HG02678 (cell line): ENCODE data around the gene ANKRD29.

ENCODE experiments used
- ATAC-seq: cut with Tn5 transposase; IDR thresholded peaks from one replicate; pipeline ENCODE4 v1.9.1; 2021; ENCODE audit warnings: mild to moderate bottlenecking, moderate library complexity; ENCODE audit not compliant: unreplicated experiment

ANKRD29 gene, protein sequence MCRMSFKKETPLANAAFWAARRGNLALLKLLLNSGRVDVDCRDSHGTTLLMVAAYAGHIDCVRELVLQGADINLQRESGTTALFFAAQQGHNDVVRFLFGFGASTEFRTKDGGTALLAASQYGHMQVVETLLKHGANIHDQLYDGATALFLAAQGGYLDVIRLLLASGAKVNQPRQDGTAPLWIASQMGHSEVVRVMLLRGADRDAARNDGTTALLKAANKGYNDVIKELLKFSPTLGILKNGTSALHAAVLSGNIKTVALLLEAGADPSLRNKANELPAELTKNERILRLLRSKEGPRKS

GRCh38 chr18:23662309-23663263 is at the start of gene ANKRD29:
TSS of gene ANKRD29 (minus strand) at chr18:23662911. CDS start at chr18:23662730, 181 bp downstream.
- ATAC-seq: peak; percentile 53

DNA sequence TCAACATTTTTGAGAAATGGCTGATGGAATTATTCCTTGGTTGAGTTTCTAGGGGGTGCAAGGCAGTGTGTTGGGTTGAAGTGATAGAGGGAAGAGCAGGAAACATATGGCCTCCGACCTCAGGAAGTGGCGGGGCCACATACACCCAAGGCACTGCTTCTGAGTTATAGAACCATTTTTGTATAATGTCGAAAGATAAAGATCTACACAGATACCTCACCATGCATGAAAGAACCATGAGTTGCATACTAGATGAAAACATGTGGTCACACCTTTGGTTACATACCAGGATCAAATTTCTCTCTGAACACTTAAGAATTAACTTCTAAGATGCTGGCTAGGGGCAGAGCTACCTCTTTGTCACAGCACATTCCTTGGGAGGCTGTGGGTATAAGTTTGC is 49.7 kb upstream of the ANKRD29 start:
- ATAC-seq: no peak

- no peak for ATAC-seq
Measured at GRCh38 chr18:23711426-23711825, 48.7 kb upstream of the ANKRD29 start.

DNA sequence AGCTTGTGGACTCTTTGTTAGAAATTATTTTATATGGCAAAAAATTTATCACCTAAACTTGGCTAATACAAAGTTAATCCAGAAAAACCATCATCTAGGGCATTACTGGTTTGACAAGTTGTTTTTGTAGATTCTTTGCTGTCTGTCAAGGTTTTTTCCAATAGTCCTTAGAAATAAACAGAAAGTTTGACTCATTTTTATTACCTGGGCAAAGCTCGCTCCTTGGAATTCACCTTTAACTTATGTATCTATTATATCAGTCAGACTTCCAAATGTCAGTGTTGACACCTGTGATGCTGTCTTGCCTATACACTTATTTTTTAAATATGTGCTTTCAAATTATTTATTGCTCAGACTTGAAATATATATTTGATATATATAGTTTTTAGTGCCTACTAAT is 48.2 kb upstream of the ANKRD29 start:
- no peak for ATAC-seq

DNA sequence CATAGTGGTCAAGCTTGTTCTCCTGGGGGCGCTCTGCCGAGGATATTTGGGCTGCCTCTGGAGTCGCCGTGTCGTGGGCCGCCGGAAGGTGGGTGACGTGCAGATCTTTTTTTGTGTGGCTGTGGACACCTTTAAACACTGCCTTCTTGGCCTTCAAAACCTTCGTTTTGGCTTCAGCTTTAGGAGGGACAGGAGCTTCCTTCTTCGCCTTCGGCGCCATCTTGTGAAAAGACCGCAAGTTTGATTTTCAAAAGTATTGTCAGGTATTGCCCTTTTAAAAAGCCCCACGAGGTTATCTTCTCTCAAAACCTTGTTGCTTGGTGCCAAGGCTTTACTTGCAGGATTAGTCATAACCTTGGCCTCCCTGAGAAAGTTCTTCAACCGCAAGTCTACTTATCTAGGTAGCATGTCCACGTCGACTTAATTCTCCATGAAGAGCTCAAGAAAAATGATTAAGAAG is 47.4 kb upstream of the ANKRD29 start:
- no peak for ATAC-seq

GRCh38 chr18:23706971-23707640 is 44.4 kb upstream of the ANKRD29 start:
- no peak for ATAC-seq

- ATAC-seq: no peak
Measured at GRCh38 chr18:23704806-23705205, 42.1 kb upstream of the ANKRD29 start.

GRCh38 chr18:23703987-23704384 is 41.3 kb upstream of the ANKRD29 start:
- no peak for ATAC-seq

GRCh38 chr18:23703057-23703986 is 40.6 kb upstream of the ANKRD29 start:
- no peak for ATAC-seq

- no peak for ATAC-seq
Measured at GRCh38 chr18:23702606-23703005, 39.9 kb upstream of the ANKRD29 start.

DNA sequence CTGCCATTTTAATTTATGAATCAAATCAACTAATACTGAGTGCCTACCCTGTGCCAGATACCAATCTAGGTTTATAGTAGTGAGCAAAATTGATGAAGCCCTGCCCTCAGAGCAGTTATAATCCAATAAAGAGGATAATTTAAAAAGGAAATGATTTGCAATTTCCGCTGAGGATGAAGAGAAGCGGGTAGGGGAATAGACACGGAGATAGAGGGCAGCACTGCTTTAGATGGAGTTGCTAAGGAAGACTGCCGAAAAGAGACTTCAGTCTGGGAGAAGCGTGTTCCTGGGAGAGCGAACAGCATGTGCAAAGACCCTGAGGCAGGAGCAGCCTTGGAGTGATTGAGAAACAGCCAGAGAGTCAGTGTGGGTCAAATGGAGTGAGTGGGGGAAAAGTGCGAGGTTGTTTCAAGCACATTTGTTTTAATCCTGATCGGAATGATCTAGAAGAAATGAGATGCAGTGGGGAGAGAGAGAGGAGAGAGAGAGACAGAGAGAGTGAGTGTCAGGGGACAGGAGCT is 38.9 kb upstream of the ANKRD29 start:
- ATAC-seq: no peak

DNA sequence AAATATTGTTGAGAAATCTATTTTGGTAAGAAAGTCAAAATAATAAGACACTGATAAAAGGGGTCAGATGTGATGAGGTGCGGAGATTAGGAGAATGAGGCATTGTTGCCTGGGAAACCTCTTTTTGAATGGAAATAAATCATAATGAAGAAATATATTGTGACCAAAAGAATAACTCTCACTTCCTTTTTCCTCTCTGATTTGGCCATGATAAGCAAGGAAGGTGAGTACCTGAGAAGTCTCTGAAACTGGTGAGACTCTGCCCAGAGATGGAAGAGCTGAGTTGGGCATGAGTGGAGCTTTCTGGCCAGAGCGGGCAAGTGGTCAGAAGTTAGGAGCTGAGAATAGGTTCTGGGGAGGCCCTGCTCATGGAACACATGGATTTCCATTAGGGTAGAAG is 38.3 kb upstream of the ANKRD29 start:
- no peak for ATAC-seq

DNA sequence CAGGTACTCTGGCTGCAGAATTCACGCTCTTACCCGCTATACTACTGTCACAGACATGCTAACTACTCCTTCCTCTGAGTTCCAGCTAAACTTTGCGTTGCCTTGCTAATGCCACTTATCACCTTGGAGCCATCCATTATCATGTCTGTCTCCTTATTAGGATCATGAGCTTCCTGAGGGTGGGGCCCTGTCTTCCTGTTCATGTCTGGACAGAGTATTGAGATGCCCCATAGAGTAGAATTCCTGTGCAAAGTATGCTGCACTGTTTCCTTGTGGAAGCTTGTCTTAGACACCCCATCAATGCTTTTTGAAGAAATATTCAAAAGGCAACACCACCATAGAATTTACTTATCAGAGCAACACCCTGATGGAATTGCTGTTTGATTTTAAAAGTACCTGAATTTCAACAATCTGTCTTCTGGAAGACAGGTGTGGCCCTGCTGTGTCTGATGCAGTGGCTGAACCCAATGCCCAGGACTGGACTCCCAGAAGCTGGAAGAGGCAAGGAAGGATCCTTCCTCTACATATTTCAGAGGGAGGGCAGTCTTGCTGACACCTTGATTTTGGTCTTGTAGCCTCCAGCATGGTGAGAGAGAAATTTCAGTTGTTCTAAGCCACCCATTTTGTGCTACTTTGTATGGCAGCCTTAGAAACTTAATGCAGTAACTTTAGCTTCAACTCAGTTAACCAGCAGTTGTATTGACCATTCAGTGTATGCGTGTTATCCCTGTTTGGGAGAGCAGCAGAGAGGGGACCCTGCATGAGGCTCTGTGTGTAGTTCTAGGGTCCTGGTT is 32.1 kb upstream of the ANKRD29 start:
- ATAC-seq: no peak

DNA sequence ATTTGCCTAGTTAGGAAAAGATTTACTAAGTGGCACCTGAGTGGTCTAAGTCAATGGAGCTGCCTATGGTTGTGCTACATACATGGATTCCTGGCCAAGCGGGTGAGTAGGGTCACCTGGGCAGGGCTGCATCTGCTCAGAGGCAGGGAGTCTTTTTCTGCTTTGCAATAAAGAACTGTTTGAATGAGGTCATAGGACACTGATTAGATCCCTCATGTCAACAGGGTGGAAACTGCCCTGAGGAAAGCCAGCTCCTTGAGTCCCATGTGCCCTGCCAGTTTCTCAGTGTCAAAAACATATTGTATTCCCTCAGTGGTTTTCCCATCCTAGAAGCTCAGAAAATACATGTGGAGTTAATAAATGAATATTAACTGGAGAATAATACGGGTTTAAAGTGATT is 31.1 kb upstream of the ANKRD29 start:
- ATAC-seq: no peak

GRCh38 chr18:23690505-23691068 is 27.9 kb upstream of the ANKRD29 start:
- ATAC-seq: no peak

- peak; percentile 27 for ATAC-seq
Measured at GRCh38 chr18:23689616-23690504, 27.1 kb upstream of the ANKRD29 start.

- peak; percentile 72 for ATAC-seq
Measured at GRCh38 chr18:23689031-23689615, 26.4 kb upstream of the ANKRD29 start, which contains the start of gene LAMA3. TSS of gene LAMA3 (plus strand) at chr18:23689453. CDS start at chr18:23689684, 231 bp downstream.
